ENCODE results near the gene RBM7. TPM values are rescaled to one million over a fixed set of nuclear protein-coding genes. Genes with fewer than 3 reads are reported as not detected.

The RBM7 gene
- polyA plus RNA-seq, 1 donor from 2014 or later = 36.2 TPM

DNA sequence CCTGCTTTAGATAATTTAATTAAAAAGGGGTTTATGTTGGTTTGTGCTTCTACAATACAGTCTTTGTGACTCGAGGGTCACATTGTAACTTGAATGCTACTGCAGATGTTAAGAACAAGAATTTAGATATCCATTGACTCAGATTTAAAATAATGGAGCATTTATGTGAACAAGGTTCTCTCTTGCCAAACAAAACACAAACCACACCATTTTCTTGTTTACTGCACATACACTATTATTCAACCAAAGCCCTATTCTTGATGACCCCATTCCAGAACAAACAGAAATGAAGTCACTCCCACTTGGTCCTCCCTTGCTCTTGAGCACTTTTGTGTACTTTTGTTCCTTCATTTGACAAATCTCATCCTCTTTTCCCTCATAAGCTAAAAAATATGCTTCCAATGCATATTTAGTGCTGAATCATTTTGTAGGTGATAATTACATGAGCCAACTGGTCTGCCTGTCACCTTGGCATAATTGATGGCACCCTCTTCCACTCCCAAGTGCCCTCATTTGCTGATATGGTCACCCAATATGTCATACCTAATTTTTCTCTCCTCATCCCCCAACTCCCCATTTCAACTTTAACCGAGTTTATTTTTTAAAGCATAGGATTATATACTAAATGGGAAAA is 3.0 kb upstream of the RBM7 start:
- TF ChIP-seq MXI1 (conservative IDR thresholded peaks at IDR 0.05; ENCODE audit: poor library complexity, severe bottlenecking) = no peak
- no peak for TF ChIP-seq POLR2AphosphoS5 (IDR thresholded peaks at IDR 0.05)
- TF ChIP-seq SMC3 (conservative IDR thresholded peaks at IDR 0.05; ENCODE audit: poor library complexity) = no peak
- no peak for TF ChIP-seq EP300 (conservative IDR thresholded peaks at IDR 0.05; ENCODE audit: poor library complexity, severe bottlenecking)
- no peak for TF ChIP-seq TAF1 (IDR thresholded peaks at IDR 0.05; ENCODE audit: low read depth)
- Histone ChIP-seq H3K27me3 (ENCODE audit: insufficient read depth, low read depth, low read length) (no peaks in the 10 kb centered on the region), H3K79me2 (replicated peaks; ENCODE audit: insufficient read depth, low read length) (peaks cover 30% of the 10 kb centered on the region), H3K9ac (ENCODE audit: low read length) (no peak overlapping the region), H3K9me3 (ENCODE audit: low read length) (no peaks in the 10 kb centered on the region), H3F3A (ENCODE audit: insufficient read depth, low read length, poor library complexity, severe bottlenecking) (peaks cover 3% of the 10 kb centered on the region), H3K4me3 (ENCODE audit: low read length) (no peak overlapping the region), H3K4me2 (ENCODE audit: low read length) (no peak overlapping the region), H4K20me1 (ENCODE audit: insufficient read depth) (no peaks in the 10 kb centered on the region), H3K36me3 (ENCODE audit: insufficient read depth, low read length) (no peaks in the 10 kb centered on the region), H2AFZ (ENCODE audit: low read depth, low read length) (no peak overlapping the region), H3K9me2 (ENCODE audit: insufficient read depth, low read length) (no peaks in the 10 kb centered on the region), H3K27ac (ENCODE audit: low read length) (no peak overlapping the region)

DNA sequence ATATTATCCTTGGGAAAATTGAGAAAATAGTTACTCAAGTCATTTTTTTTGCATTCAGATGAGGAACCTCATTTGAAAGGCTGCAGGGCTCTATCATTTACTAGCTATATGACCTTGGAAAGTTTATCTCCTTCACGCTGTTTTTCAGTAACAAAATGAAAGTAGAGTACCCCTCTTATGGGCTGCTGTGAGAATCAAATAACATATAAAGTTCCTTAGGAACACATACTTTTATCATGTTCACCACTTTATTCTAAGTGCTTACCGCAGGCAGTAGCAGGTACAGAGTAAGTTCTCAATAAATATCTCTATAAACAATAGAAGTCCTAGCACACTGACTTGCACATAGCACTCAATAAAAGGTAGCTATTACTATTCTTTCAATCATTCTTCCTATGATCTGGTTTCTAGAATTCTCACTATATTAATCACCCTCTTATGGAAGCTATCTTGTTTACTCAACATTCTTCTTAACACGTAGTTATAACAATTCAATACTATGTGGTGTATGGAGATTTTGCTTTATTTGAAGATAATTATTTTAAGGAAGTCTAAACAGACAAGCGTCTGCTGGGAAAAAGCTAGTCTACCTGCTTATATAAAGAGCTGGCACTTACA is 2.1 kb upstream of the RBM7 start:
- Histone ChIP-seq H2AFZ (ENCODE audit: low read depth, low read length) (no peak overlapping the region), H3K4me3 (ENCODE audit: low read length) (peak overlapping the region; percentile 81), H3K36me3 (ENCODE audit: insufficient read depth, low read length) (no peaks in the 10 kb centered on the region), H3K9ac (ENCODE audit: low read length) (no peak overlapping the region), H3K79me2 (replicated peaks; ENCODE audit: insufficient read depth, low read length) (peaks cover 39% of the 10 kb centered on the region), H3K9me3 (ENCODE audit: low read length) (no peaks in the 10 kb centered on the region), H3K27ac (ENCODE audit: low read length) (no peak overlapping the region), H3K27me3 (ENCODE audit: insufficient read depth, low read depth, low read length) (no peaks in the 10 kb centered on the region), H3F3A (ENCODE audit: insufficient read depth, low read length, poor library complexity, severe bottlenecking) (peaks cover 3% of the 10 kb centered on the region), H3K4me2 (ENCODE audit: low read length) (peak overlapping the region; percentile 74), H4K20me1 (ENCODE audit: insufficient read depth) (no peaks in the 10 kb centered on the region), H3K9me2 (ENCODE audit: insufficient read depth, low read length) (no peaks in the 10 kb centered on the region)
- TF ChIP-seq EP300 (conservative IDR thresholded peaks at IDR 0.05; ENCODE audit: poor library complexity, severe bottlenecking) = no peak
- TF ChIP-seq SMC3 (conservative IDR thresholded peaks at IDR 0.05; ENCODE audit: poor library complexity) = no peak
- TF ChIP-seq POLR2AphosphoS5 (IDR thresholded peaks at IDR 0.05) = no peak
- no peak for TF ChIP-seq TAF1 (IDR thresholded peaks at IDR 0.05; ENCODE audit: low read depth)
- TF ChIP-seq, protein P1, sequence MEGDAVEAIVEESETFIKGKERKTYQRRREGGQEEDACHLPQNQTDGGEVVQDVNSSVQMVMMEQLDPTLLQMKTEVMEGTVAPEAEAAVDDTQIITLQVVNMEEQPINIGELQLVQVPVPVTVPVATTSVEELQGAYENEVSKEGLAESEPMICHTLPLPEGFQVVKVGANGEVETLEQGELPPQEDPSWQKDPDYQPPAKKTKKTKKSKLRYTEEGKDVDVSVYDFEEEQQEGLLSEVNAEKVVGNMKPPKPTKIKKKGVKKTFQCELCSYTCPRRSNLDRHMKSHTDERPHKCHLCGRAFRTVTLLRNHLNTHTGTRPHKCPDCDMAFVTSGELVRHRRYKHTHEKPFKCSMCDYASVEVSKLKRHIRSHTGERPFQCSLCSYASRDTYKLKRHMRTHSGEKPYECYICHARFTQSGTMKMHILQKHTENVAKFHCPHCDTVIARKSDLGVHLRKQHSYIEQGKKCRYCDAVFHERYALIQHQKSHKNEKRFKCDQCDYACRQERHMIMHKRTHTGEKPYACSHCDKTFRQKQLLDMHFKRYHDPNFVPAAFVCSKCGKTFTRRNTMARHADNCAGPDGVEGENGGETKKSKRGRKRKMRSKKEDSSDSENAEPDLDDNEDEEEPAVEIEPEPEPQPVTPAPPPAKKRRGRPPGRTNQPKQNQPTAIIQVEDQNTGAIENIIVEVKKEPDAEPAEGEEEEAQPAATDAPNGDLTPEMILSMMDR (IDR thresholded peaks at IDR 0.05; ENCODE audit: poor library complexity, severe bottlenecking) = no peak
- no peak for TF ChIP-seq RAD21 (conservative IDR thresholded peaks at IDR 0.05)
- TF ChIP-seq, protein P2, sequence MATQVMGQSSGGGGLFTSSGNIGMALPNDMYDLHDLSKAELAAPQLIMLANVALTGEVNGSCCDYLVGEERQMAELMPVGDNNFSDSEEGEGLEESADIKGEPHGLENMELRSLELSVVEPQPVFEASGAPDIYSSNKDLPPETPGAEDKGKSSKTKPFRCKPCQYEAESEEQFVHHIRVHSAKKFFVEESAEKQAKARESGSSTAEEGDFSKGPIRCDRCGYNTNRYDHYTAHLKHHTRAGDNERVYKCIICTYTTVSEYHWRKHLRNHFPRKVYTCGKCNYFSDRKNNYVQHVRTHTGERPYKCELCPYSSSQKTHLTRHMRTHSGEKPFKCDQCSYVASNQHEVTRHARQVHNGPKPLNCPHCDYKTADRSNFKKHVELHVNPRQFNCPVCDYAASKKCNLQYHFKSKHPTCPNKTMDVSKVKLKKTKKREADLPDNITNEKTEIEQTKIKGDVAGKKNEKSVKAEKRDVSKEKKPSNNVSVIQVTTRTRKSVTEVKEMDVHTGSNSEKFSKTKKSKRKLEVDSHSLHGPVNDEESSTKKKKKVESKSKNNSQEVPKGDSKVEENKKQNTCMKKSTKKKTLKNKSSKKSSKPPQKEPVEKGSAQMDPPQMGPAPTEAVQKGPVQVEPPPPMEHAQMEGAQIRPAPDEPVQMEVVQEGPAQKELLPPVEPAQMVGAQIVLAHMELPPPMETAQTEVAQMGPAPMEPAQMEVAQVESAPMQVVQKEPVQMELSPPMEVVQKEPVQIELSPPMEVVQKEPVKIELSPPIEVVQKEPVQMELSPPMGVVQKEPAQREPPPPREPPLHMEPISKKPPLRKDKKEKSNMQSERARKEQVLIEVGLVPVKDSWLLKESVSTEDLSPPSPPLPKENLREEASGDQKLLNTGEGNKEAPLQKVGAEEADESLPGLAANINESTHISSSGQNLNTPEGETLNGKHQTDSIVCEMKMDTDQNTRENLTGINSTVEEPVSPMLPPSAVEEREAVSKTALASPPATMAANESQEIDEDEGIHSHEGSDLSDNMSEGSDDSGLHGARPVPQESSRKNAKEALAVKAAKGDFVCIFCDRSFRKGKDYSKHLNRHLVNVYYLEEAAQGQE (IDR thresholded peaks at IDR 0.05; ENCODE audit: borderline replicate concordance) = no peak
- TF ChIP-seq EZH2 (IDR thresholded peaks at IDR 0.05; ENCODE audit: borderline replicate concordance, insufficient read depth, low read length, poor library complexity, severe bottlenecking) = no peak
- no peak for TF ChIP-seq MXI1 (conservative IDR thresholded peaks at IDR 0.05; ENCODE audit: poor library complexity, severe bottlenecking)

Data from neural cell (in vitro differentiated cells).